ENCODE results near the gene SLFNL1.

The SLFNL1 gene

DNA sequence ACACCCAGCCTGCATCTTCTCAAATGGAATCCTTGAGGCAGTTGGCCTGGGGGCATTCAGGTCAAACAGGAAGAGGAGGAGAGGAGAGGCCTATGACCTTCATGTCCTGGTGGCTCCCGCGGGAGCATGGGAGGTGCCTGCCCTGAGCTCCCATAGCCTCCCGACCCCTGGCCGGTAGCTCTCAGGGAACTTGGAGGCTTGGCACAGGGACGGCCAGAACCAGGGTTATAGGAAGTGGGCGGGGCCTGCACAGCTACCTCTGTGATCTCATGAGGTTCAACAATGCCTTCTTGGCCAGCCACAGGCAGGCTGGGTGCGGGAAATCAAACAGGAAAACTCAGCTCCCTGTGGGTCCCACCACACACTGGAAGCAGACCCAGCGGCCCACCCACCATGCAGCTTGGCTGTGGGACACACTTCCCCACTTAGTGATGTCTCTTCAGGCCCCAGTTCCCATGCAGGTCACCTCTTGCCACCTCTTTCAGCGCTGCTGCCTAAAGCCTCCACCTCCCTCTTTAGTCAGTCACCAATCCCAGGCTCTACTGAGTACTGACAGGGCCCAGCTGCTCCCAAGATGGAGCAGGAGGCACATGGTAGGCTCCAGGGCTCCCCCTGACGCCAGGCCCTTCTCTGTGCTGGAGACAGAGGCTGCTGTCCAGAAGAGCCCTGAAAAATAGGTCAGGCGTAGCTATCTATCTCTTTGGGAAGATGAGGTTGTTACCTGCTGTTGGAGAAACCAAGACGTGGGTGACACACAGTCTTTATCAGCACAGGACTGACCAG lies at the start of gene SLFNL1:
SLFNL1 (minus strand) TSS at position 200 of the 783 bp plus-strand sequence. CDS start 1,065 bp downstream, outside the sequence.
- TF ChIP-seq CTCF (IDR thresholded peaks at IDR 0.05; ENCODE audit: extremely low read depth, missing control alignments) = no peak
- DNase-seq (ENCODE audit: low spot score) = no peak

DNA sequence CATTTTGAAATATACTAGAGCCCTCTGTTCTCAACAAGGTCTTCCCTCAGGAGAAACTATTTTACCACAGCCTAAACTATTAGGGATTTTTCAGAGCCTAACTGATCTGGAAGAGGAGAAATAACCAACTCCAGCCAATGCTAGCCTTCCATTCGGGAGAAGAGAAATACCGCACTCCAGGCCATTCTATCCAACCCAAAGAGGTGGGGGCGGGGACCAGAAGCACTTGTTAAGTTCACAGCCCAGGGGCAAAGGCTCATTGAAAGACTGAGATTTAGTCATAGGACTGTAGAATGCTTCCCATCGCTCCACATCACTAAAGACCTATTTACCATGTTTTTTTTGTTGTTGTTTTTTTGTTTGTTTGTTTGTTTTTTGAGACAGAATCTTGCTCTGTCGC lies 35.4 kb upstream of the SLFNL1 start:
- no peak for DNase-seq (ENCODE audit: low spot score)

DNA sequence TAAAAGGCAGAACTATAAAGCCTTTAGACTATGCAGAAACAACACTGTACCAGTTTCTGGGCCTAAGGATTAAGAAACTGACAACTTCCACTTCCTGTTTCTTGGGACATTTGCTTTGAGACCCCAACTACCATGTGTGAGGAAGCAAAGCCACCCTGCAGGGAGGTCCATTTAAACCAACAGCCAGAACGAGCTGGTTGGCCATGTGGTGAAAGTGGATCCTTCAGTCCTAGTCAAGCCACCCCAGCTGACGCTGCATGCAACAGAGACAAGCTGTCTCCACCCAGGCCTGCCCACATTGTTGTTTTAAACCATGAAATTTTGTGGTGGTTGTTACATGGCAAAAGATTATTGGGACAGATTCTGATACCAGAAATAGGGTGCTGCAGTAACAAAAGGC lies 31.8 kb upstream of the SLFNL1 start:
- DNase-seq (ENCODE audit: low spot score) = no peak
- no peak for TF ChIP-seq CTCF (IDR thresholded peaks at IDR 0.05; ENCODE audit: extremely low read depth, missing control alignments)

More for the DNA sequence above, 35.4 kb upstream of the SLFNL1 start:
- no peak for TF ChIP-seq CTCF (IDR thresholded peaks at IDR 0.05; ENCODE audit: extremely low read depth, missing control alignments)

GRCh38 chr1:41051022-41051421 lies 29.5 kb upstream of the SLFNL1 start:
- no peak for TF ChIP-seq CTCF (IDR thresholded peaks at IDR 0.05; ENCODE audit: extremely low read depth, missing control alignments)
- DNase-seq (ENCODE audit: low spot score) = no peak

- no peak for TF ChIP-seq CTCF (IDR thresholded peaks at IDR 0.05; ENCODE audit: extremely low read depth, missing control alignments)
- DNase-seq (ENCODE audit: low spot score) = no peak
Observed at GRCh38 chr1:41048540-41048939, 27.0 kb upstream of the SLFNL1 start.

DNA sequence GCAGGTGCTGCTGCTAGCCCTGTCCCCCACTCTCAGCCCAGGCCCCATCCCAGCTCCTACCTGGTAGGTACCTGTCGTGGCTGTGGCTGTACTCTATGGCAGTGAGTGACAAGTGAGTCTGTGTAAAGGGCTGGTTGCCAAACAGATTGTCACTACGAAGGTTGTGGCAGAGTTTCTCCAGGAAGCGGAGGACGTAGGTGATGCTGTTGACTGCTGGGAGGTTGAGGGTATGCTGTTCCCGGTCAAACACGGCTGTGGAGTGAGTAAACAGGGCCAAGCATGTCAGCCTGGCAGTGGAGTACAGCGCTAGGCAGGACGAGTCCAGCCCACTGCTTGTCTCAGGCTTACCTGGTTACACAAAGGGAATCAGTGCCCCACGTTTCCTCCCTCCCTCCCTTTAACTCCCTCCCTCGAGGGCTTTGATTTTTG lies 24.8 kb upstream of the SLFNL1 start:
- no peak for TF ChIP-seq CTCF (IDR thresholded peaks at IDR 0.05; ENCODE audit: extremely low read depth, missing control alignments)
- DNase-seq (ENCODE audit: low spot score) = no peak

DNA sequence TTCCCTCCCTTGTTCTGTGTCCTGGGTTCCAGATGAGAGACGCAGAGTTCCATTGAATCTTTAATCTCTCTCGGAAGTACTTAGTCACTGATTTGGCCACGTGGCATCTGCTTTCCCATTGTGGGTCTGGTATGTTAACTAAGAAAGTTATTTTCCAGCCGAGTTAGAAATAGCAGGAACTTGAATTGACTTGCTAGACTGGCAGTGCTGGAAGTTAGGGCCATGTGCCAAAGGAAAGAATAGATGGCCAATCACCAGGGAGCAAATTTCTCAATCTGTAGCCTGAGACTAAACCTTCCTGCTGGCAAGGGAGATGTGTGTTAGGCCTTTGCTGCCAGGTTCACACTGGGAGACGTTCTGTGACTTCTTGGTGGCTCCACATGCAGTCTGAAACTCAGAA lies 24.2 kb upstream of the SLFNL1 start:
- no peak for TF ChIP-seq CTCF (IDR thresholded peaks at IDR 0.05; ENCODE audit: extremely low read depth, missing control alignments)
- DNase-seq (ENCODE audit: low spot score) = no peak
